CD4-positive, alpha-beta T cell treated with Interleukin-21 for 1 hour (primary cell): Measurements from ENCODE around the gene LLGL2.

Experiments used
- DNase-seq: peaks from one replicate; pipeline ENCODE4 v3.0.0-alpha.2; 2020

LLGL2 gene

DNA sequence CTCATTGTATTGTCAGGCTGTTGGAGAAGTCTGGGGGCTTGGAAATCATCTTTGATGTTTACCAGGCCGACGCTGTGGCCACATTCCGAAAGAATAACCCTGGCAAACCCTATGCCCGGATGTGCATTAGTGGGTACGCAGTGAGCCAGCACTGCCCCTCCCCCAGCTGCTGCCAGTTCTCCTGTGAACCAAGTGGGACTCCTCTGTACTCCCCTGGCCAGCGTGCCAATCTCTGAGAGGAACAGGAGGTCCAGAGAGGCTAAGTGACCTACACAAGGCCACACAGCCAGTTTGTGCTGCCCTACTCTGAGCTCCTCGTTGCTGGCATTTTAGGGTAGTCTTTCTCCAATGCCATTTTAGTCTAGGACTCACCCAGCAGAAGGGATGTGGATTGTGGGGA, 1.9 kb upstream of the LLGL2 start:
- no peak for DNase-seq

DNA sequence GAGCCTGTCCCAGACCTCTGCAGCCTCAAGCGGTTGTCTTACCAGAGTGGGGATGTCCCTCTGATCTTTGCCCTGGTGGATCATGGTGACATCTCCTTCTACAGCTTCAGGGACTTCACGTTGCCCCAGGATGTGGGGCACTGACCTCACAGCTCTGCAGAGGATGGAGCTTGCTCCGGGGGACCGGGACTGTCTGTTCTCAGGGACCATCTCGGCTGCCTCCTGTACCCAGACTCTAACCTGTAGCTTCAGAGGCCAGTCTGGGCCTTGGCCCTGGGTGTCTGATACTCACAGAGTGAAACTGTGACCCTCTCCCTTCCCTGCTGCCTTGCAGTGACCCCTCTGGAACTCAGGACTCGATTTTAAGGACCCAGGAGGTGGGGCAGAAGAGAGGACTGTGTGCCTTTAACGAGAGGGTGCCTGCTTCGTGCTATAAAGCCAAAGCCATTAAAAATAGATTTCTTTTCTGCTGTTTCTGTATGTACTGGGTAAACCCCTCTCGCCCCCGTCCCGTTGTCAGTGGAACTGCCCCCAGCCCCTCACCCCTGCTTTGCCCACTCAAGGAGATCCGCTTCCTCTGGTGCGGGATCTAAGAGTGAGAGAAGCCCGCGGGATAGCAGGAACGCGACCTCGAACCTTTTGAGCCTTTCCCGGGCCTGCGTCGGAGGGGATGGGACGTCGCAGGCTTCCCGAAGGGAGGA, 1.1 kb upstream of the LLGL2 start:
- no peak for DNase-seq

DNA sequence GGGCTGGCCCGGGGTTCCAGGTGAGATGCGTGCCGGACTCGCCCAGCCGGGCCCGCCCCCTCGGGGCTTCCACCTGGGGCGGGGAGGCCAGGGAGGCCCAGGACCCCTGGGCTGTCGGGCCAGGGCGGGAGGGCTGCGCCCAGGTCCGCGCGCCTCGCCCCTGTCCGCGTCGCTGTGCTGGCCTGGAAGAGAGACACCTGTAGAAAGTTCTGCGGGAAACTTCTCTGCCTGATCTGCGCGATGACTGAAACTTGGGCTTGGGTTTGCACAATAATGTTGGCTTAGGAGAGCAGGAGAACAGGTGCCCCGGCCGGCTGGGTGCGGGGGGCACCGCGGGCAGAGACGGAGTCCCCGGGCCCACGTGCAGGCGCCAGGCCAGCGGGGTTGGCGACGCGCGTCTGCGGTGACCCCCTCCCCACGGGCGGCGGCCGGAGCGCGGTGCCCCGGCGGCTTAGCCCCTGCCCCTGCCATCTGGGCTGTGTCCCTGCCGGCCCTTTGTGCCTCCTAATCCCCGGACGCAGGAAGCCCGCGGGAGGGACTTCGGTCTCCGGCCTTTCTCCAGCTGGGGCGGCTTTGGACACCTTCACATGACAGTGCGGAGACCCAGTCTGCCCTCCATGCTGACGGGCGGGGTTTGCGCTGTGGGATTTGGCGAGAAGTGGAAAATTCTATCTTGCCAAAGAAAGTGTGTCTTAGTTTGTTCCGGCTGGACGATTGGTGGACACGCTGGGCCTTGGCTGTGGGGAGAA, 483 bp downstream of the LLGL2 start:
- no peak for DNase-seq

DNA sequence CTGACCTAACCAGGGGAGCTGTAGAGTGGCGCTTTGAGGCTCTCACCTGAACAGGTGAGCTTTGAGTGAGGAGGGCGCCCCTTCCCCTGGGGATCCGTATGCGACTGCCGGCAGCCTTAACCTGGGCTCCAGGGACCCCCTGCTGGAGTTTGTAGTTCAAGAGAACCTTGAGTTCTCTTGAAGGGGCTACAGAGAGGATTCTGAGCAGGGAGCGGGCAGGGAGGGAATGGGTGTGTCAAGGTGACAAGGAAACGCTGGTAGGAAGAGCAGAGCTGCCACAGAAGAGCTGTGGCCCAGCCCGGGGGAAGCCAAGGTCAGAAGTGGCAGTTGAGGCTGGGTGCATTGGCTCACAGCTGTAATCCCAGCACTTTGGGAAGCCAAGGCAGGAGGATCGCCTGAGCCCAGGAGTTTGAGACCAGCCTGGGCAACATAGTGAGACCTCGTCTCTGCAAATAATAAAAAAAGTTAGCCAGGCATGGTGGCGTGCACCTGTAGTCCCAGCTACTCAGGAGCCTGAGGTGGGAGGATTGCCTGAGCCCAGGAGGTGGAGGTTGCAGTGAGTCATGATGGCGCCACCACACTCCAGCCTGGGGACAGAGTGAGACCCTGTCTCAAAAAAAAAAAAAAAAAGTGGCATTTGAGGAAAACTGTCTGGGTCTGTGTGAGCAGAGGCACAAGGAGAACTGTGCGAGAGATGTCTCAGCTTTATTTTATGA, 1.2 kb downstream of the LLGL2 start:
- DNase-seq = no peak

DNA sequence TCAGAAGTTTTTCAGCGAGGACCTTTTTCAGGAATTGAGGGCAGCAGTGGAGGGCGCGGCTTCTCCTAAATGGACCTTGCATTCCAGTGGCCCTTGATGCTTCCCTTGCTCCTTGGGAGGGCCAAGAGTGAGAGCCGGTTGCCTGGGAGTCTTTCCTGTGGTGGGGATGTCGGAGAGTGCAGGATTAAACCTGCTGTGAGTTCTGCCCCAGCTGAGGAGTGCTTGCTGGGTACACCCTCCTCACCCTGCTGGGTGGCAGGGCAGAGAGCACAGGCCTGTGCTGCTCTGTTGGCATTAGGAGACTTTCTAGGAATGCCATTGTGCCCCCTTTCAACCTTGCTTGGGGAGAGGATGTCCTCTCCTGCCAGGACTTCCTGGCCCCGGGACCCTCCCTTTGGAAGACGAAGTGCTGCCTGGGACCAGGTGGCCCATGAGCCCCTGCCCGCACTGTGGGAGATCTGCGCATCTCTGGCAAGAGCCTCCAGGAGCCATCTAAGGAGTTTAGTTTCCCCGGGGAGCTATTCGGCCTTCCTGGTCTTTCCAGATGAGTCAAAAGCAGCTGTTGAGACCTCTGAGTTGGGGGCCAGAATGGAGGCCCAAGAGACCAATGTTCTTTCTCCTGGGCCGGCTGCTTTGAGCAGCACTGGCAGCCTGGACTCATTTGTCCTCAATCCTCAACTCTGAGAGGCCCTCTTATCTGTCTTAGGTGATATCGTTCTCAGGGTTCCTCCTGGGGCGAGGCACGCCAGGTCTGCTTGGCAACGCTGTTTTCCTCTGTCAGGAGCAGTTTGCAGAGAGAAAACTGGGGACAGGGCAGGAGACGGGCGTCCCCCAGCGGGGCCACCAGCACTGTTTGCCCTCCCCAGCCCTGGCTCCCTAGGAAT, 5.6 kb downstream of the LLGL2 start:
- DNase-seq = no peak

DNA sequence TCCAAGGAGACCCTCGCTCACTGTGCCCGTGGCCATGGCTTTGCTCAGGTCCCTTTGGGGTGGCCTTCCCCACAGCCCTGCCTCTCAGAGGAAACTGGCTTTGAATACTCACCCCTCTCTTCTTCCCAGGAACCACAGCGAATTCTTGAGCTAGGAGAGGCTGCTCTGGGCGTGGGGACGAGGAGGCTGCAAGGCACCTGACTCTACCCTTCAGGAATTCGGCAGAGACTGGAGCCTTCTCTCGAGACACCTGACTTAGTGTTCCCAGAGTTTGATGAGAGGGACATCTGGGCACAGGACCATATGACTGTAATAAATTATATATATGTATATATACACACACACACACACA, 6.2 kb downstream of the LLGL2 start:
- no peak for DNase-seq

DNA sequence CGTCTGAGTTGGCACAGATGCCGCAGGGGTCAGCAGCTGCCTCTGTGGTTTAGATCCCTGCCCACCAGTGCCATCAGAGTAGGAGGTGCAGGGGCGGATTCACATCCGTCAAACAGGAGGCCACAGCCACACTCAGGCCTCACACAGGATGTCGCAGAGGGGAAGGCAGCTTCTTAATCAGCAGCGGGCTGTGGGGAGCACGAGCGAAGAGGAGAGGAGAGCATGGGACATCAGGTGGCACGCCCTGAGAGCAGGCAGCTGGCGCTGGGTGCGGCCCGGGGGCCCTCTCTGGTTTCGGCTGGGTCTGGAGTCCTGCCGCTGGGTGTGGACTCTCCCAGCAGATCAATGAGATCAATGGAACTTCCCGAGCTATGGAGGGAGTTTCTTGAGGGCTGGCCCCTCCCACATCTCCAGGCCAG, 9.6 kb downstream of the LLGL2 start:
- peak; percentile 73 for DNase-seq

DNA sequence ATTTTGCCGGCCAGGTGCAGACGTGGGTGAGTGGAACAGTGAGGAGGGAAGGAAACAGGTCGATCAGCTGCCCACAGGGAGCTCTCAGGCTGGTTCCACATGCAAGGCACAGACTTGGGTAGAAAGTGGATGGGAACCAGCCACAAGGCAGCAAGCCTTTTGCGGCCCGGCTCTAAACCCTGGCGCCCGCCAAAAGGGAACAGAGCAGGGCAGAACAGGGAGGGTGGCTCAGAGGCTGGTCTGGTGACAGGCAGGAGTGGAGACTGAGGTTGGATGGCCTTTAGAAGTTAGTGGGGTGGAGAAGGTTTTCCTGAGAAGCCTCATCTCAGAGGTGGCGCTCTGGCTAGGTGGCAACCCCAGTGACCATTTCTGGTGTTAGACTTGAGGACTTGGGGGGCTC, 10.4 kb downstream of the LLGL2 start:
- DNase-seq = no peak

DNA sequence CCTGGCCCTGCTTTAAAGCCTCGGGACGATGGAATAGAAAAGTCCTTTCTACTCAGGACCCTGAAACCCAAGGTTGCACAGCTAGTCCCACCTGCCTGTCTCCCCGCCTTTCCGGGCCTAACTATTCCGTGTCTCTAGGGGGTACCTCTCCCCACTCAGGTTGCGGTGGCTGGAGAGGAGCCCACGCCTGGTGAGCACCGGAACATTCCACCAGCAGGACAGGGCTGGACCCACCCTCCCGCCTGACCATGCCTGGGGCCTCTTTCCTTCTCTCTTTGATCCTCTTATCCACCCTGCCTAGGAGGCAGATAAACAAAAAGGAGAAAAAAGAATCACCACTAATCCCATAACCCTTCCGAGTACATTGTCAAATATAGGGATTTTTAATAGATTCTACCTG, 10.9 kb downstream of the LLGL2 start:
- no peak for DNase-seq

DNA sequence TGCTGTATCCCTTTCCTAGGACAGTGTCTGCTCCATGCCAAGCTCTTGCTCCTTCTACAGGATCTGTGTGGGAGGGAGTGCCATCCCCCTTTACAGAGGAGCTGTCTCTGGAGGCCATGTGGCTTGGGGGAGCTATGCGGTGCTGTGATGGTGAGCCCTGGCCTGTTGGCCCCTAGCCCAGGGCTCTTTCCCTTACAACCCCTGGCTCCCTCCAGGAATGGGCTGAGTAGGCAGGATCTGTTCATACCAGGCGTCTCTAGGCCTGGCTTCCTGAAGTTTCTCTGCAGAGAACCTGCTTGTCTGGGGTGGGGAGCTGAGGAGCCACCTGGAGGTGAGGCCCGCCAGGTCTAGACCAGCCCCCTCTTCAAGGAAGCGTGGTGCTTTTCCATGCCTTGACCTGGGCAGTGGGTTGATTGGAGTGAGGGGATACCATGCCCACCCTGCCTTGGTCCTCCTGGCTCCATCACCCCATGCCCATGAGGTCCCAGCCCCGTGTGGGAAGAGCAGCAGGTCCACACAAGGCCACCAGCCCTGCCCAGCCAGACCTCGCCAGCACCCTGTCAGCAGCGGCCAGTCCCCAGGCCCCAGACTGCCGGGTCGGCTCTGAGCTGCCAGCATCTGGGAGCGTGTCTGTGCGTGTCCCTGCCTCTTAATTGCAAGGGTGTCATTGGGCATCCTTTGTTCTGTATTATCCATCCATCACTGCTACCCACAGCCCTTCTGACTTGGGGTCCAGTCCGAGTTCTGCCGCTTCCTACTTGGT, 14.7 kb downstream of the LLGL2 start:
- DNase-seq = no peak

DNA sequence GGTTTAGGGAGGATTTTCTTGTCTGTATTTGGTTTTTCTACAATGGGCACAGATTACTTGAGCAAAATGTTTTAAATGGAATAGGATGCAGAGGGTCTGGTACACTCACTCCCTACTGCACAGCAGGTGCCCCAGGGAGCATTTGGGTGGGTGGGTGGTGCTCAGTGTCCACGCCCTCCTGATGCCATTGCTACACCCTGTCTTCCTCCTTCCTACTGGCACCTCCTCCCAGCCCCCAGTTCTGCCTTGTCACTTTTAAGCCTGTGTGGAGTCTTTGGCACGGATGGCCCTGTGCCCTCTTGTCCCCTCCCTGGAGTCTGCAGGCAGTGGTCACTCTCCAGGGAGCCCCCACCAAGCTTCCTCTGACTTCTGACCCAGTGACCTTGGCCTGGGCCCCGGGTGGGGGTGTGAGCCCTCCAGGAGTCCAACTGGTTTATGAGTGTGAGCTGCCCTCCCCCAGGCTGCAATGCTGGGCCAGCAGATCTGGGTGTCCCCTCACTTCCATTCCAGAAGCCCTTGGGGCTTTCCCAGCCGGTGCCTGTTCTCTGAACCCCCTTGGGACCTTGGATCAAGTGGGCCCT, 15.5 kb downstream of the LLGL2 start:
- DNase-seq = no peak

DNA sequence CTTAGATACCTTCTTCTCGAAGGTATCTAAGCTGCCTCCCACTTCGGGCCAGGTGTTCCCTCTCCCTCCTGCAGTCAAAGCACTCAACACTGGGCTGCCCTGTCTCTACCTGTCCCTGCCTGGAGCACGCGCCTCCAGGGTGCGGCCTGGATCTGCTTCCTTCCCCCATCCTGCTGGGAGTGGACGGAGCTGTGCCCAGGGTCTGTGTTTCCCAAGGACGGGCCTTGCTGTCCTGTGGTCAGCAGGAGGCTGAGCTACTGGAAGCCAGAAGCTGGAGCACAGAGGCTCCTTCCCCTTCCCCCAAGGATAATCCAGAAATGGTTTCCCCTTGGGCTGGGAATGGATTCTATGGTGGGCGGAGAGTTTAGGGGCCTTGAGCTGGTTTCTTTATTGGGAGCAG, 16.7 kb downstream of the LLGL2 start:
- no peak for DNase-seq

DNA sequence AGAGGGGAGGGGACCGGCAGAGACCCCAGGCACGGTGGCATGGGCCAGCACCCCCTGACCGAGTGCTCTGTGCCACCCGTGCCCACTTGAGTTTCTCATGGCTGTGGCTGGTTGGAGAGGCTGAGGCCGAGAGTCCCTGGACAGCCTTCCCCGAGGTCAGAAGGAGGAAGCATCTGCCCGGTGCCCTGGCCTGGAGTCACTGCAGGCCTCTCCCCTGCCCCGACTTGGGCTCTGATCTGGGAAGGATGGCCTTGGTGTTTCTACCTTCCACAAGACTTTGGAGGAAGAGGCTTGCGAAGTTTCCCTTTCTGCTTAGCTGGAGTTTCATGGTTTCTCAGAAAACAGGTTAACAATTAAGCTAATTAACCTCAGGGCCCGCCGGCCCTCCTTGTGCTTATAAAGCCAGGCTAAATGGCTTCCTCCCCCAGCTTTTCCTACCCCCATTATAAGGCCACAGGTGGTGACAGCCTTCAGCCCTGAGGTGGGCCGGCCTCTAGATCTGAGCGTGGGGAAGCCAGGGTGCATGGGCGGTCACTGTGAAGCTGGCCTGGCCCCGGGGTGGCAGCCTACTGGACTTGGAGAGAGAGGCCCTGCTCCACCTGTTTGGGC, 17.3 kb downstream of the LLGL2 start:
- DNase-seq = no peak

DNA sequence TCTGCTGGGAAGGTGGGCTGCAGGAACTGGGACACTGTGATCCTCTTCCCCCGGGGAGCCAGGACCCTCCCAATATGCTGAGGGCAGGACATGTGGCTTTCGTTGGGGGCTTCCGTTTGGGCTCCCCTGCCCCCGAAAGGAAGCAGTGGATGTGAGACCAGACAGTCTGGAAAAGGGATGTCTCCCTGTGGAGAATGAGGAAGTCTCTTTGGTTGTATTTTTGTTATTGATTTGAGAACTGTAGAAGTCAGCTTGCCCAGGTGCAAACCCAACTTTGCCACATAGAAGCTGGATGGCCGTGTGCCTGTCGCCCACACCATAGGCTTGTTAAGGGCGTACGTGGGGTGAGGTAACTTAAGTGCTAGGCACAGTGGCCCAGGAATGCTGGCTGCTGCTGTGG, 18.8 kb downstream of the LLGL2 start:
- DNase-seq = no peak

DNA sequence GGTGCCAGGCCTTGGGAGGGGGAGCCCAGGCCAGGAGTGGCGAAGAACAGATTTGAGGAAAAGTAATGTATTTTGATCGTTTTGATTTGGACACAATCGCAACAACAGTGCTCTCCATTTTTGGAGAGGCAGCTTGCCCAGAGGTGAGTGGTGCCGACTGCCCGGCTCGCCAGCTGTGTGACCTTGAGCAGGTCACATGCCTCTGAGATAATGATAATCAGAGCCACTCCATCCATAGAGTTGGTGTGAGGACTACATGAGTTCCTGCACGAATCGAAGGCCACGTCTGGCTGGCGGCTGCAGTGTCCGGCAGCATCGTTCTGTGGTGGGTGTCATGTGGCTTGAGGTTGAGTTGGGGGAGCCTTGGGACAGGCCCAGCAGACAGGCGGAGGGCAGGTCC, 20.7 kb downstream of the LLGL2 start:
- no peak for DNase-seq

DNA sequence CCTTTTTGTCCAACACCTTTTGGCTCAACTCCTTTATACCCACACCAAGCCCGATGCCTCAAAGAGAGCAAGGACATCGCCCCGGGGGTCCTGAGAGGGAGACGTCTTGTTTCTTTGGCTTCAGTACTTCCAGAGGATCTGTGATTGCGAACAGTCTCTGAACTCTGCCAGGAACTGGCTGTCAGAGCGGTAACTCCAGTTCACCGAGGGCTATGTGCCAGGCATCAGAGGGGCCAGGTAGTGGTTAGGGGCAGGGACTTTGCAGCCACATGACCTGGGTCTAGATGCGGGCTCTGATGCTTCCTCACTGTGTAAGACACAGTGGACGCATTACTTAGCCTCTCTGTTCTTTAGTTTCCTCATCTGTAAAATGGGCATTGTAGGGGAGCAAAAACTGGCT, 21.6 kb downstream of the LLGL2 start:
- no peak for DNase-seq

DNA sequence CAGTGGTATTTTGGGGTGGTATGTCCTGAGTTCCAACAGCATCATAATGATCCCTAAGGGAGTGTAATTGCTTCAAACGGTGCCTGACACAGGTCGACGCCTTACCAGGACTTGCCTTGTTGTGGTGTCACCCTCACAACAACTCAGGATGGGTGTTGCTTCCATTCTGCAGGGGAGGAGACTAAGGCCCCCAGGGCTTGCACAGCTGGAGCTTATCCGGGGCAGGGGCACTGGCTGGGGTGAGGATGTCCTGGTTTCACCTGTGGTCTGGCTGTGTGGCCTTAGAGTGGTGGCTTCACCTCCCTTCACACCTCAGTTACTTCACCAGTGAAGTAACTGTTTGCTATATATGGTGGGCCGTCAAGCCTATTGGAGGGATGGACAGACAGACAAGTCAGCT, 23.3 kb downstream of the LLGL2 start:
- DNase-seq = no peak

DNA sequence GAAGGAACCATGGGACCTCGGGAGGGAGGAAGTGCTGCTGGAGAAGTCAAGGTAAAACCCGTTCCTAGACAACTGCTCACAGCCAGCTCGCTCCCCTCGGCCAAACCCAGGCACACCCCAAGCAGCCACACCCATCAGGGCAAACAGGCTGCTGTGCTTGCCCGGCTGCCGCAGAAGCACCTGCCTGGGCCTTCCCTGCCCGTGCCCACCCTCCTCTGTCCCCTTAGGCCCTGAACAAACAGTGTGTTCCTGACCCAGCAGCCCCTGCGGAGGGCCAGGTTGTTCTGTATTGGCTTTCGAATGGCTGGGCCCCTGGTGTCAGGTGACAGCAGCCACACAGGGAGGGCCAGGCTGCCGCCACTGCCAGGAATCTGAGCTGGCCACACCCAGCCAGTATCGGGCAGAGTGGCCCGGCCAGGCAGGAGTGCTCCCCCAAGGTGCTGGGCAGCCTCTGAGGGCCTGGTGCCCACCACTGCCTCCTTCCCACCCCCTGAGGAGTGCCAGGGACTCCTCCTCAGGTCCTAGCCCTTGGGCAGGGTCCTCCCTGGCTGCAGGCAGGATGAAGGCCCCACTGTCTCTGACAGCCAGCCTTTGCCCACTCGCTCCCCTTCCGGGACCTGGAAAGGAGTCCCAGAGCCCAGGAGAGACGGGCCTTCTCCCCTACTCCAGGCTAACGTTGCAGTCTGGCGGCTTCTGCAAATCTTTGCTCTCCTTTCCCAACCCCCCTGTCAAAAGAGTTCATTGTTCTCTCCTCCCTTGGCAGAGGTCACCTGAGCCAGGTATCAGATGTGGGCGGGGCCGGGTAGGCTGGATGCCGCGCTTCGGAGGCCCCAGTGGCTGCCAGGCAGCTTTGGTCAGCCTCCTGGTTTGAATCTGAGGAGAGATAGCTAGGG, 24.0 kb downstream of the LLGL2 start:
- DNase-seq = no peak

DNA sequence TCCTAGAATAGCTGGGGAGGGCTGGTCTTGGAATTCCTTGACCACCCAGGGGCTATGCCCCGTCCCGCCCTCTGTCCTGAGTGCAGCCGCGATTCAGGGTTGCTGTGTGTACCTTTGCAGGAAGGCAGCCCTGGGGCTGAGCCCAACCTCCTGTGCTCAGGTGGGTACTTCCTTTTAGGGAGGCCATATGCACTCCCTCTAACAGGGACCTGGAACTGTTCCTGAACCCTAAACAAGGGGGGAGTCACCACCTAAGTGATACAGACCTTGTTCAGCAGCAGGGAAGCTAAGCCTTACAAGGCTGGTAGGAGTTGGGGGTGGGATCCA, 24.6 kb downstream of the LLGL2 start:
- no peak for DNase-seq

DNA sequence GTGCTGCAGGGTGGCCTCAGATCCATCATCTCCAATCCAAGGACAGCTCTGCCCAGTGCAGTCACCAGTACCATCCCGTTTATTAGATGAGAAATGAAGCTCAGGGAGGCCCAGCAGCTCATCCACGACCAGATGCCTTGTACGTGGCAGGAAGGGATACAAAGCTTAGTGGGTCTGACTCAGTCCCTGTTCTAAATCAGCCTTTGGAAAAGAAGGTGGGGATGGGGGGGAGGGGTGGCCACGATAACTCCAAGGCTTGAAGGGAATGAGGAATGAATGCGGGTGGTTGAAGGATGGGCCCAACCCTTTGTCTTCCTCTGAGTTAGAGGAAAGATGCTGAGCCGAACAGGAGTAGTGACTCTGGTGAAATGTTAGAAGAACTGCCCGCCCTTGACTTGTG, 25.8 kb downstream of the LLGL2 start:
- no peak for DNase-seq
